G401.6 (cell line): ENCODE measurements around the gene EXOC1L.

Experiments
- FAIRE-seq: peaks from 2 replicates; lab custom pipeline; 2012; peaks lifted over from hg19 to GRCh38; lab: Jason Lieb, UNC

Gene EXOC1L

GRCh38 chr4:55819634-55820033 is at the start of gene EXOC1L:
Gene EXOC1L, plus strand, starts transcription at chr4:55819790. Its CDS starts 237 bp downstream, at chr4:55820027.
- FAIRE-seq, result no peak

GRCh38 chr4:55770662-55771061 is 48.9 kb upstream of the EXOC1L start:
- FAIRE-seq, result no peak

- no peak for FAIRE-seq
Observed at GRCh38 chr4:55781341-55781740, 38.2 kb upstream of the EXOC1L start.

- FAIRE-seq, result no peak
Observed at GRCh38 chr4:55781812-55782211, 37.8 kb upstream of the EXOC1L start.

GRCh38 chr4:55783584-55783983 is 36.0 kb upstream of the EXOC1L start:
- FAIRE-seq, result no peak

GRCh38 chr4:55784747-55785146 is 34.8 kb upstream of the EXOC1L start:
- FAIRE-seq, result no peak

GRCh38 chr4:55791666-55792065 is 27.9 kb upstream of the EXOC1L start:
- no peak for FAIRE-seq

GRCh38 chr4:55793479-55793878 is 26.1 kb upstream of the EXOC1L start:
- FAIRE-seq, result no peak

GRCh38 chr4:55794053-55794452 is 25.5 kb upstream of the EXOC1L start:
- no peak for FAIRE-seq

- no peak for FAIRE-seq
Observed at GRCh38 chr4:55795341-55795740, 24.2 kb upstream of the EXOC1L start.

- FAIRE-seq, result no peak
Observed at GRCh38 chr4:55801498-55801897, 18.1 kb upstream of the EXOC1L start.

- FAIRE-seq, result no peak
Observed at GRCh38 chr4:55807556-55807955, 12.0 kb upstream of the EXOC1L start.

- no peak for FAIRE-seq
Observed at GRCh38 chr4:55808186-55808585, 11.4 kb upstream of the EXOC1L start.

- FAIRE-seq, result no peak
Observed at GRCh38 chr4:55808632-55809031, 11.0 kb upstream of the EXOC1L start.

- no peak for FAIRE-seq
Observed at GRCh38 chr4:55817691-55818090, 1.9 kb upstream of the EXOC1L start.

GRCh38 chr4:55820279-55820678 is 689 bp downstream of the EXOC1L start:
- no peak for FAIRE-seq

- no peak for FAIRE-seq
Observed at GRCh38 chr4:55822329-55822728, 2.7 kb downstream of the EXOC1L start.

- FAIRE-seq, result no peak
Observed at GRCh38 chr4:55824865-55825264, 5.3 kb downstream of the EXOC1L start.

GRCh38 chr4:55826986-55827385 is 7.4 kb downstream of the EXOC1L start:
- no peak for FAIRE-seq

GRCh38 chr4:55827582-55827981 is 8.0 kb downstream of the EXOC1L start:
- no peak for FAIRE-seq

- FAIRE-seq, result no peak
Observed at GRCh38 chr4:55830048-55830447, 10.5 kb downstream of the EXOC1L start.

GRCh38 chr4:55830716-55831115 is 11.1 kb downstream of the EXOC1L start:
- FAIRE-seq, result no peak

GRCh38 chr4:55834086-55834795 is 14.7 kb downstream of the EXOC1L start:
- FAIRE-seq, result peak; percentile 40

GRCh38 chr4:55837903-55838302 is 18.3 kb downstream of the EXOC1L start:
- no peak for FAIRE-seq

- FAIRE-seq, result no peak
Observed at GRCh38 chr4:55838356-55838755, 18.8 kb downstream of the EXOC1L start.
